GM23248 (cell line): ENCODE results near the gene TNNT1. TPM values are rescaled to one million over a fixed set of nuclear protein-coding genes. Genes with fewer than 3 reads are reported as not detected.

Source experiments
- DNase-seq: peaks from one replicate; pipeline ENCODE4 v3.0.0-alpha.2; 2015
- H2AFZ ChIP-seq: fragments of 200-600 bp; sonication (generic); 2 replicates; pipeline ENCODE4 v1.6.1; 2016; ENCODE audit warnings: antibody characterized with exemption
- H3F3A ChIP-seq: fragments of 200-600 bp; sonication (generic); 2 replicates; pipeline ENCODE4 v1.6.1; 2016; ENCODE audit warnings: mild to moderate bottlenecking, antibody characterized with exemption, mixed run types; ENCODE audit not compliant: insufficient read depth
- H3K27ac ChIP-seq: fragments of 200-600 bp; sonication (generic); 2 replicates; pipeline ENCODE4 v1.5.1; 2016; ENCODE audit warnings: mild to moderate bottlenecking
- H3K27me3 ChIP-seq: fragments of 200-600 bp; sonication (generic); replicated peaks from 2 replicates; pipeline ENCODE4 v1.6.1; 2016; ENCODE audit warnings: mild to moderate bottlenecking; ENCODE audit not compliant: insufficient read depth
- H3K36me3 ChIP-seq: fragments of 200-600 bp; sonication (generic); 2 replicates; pipeline ENCODE4 v1.6.1; 2016; ENCODE audit warnings: low read depth, mild to moderate bottlenecking
- H3K4me1 ChIP-seq: fragments of 200-600 bp; sonication (generic); 2 replicates; pipeline ENCODE4 v1.6.1; 2016; ENCODE audit warnings: mild to moderate bottlenecking; ENCODE audit not compliant: insufficient read depth
- H3K4me2 ChIP-seq: fragments of 200-600 bp; sonication (generic); one replicate; pipeline ENCODE4 v1.6.1; 2016; ENCODE audit warnings: mild to moderate bottlenecking; ENCODE audit not compliant: unreplicated experiment
- H3K4me3 ChIP-seq: fragments of 200-600 bp; sonication (generic); 2 replicates; pipeline ENCODE4 v1.5.1; 2016; ENCODE audit warnings: mild to moderate bottlenecking
- H3K79me2 ChIP-seq: fragments of 200-600 bp; sonication (generic); 2 replicates; pipeline ENCODE4 v1.6.1; 2016; ENCODE audit warnings: mild to moderate bottlenecking; ENCODE audit not compliant: insufficient read depth
- H3K9ac ChIP-seq: fragments of 200-600 bp; sonication (generic); 2 replicates; pipeline ENCODE4 v1.6.1; 2016; ENCODE audit warnings: mild to moderate bottlenecking
- H3K9me2 ChIP-seq: fragments of 200-600 bp; sonication (generic); 2 replicates; pipeline ENCODE4 v1.6.1; 2016; ENCODE audit warnings: mixed run types, mild to moderate bottlenecking, moderate library complexity; ENCODE audit not compliant: insufficient read depth
- H3K9me3 ChIP-seq: fragments of 200-600 bp; sonication (generic); one replicate; pipeline ENCODE4 v1.6.1; 2017; ENCODE audit warnings: low read depth
- H4K20me1 ChIP-seq: fragments of 200-600 bp; sonication (generic); 2 replicates; pipeline ENCODE4 v1.6.0; 2016; ENCODE audit not compliant: insufficient read depth
- EZH2 ChIP-seq: fragments of 200-600 bp; sonication (generic); IDR thresholded peaks from 2 replicates; pipeline ENCODE4 v1.6.1; 2018; ENCODE audit warnings: antibody characterized with exemption, mild to moderate bottlenecking; ENCODE audit not compliant: insufficient read depth, poor library complexity, severe bottlenecking
- EZH2phosphoT487 ChIP-seq: fragments of 200-600 bp; sonication (generic); IDR thresholded peaks from 2 replicates; pipeline ENCODE4 v1.6.1; 2018; ENCODE audit warnings: antibody characterized with exemption, moderate library complexity, mild to moderate bottlenecking, low read depth; ENCODE audit not compliant: insufficient read depth
- WGBS, 2 experiments: methylation state at CpG; one replicate each; pipeline ENCODE4 v1.1.6; 2015 to 2017; ENCODE audit warnings: low lambda C conversion rate in 2 of 2, low coverage in 1 of 2; ENCODE audit errors: missing lambda C conversion rate in 2 of 2; 5-methylcytosine and 5-hydroxymethylcytosine counted together
- in situ Hi-C: fragments of 300-500 bp; cut with MboI; formaldehyde crosslinking; loops from 2 replicates; pipeline ENCODE4 v1.15.0; 2020
- polyA plus RNA-seq: library from polyadenylated mRNA; unstranded; fragments of >200 nt; fragmentation: Nextera tagmentation; extraction: Ambion mirVana; gene quantifications from 2 replicates; pipeline ENCODE4 v1.2.1, GENCODE V29; 2016
- total RNA-seq: library from RNA; depleted of rRNA; stranded (reverse); fragments of >200 nt; shearing (Covaris generic); gene quantifications from 2 replicates; pipeline ENCODE4 v1.2.3, GENCODE V29; 2014

The TNNT1 gene
- total and polyA plus RNA-seq, 2 experiments from 2014 or later = 0.76 to 1.8 TPM

DNA sequence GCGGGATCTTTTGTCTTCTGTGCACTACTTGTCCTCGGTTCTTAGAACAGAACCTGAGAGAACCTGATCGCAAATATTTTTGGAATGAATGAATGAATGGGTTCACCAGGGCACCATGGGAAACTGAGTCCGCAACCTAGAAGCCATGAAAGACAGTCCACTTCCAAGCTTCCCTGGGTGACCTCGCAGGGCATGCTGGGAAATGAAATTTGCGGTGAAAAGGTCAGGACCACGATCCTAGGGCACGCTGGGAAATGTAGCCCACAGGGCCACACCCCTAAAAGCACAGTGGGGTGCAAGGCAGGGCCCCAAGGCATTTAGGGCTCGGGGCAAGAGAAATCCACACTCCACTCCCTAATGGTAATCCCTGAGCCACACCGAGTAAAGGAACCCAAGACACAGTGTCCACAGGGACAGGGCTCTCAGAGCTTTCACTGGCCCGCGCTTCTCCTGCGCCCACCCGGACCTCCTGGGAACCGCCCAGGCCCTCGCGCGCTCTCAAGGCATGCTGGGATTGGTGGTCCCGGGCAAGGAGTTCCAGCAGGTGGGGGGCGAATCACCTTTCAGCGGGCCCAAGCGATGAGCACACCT, 30.5 kb downstream of the TNNT1 start:
- H3K4me3 ChIP-seq = peak overlapping the region; percentile 74
- peak overlapping the region; percentile 78 for H3K9ac ChIP-seq
- H3K27me3 ChIP-seq = 0 out of 2 replicates have a peak, but pooled peaks cover 6% of the 10 kb centered on the region
- no peaks in the 10 kb centered on the region for H4K20me1 ChIP-seq
- peak overlapping the region; percentile 92 for H2AFZ ChIP-seq
- H3F3A ChIP-seq = no peaks in the 10 kb centered on the region; the same call in 1 of the 2 replicates
- TF ChIP-seq EZH2phosphoT487 (no peak), EZH2 (no peak)
- H3K4me2 ChIP-seq = peak overlapping the region; percentile 80
- DNase-seq = peak; percentile 34
- H3K79me2 ChIP-seq = peaks cover 36% of the 10 kb centered on the region
- H3K27ac ChIP-seq = peak overlapping the region; percentile 76
- WGBS, 2 experiments = 19 to 23% methylated on average over 22 of the region's 22 CpGs
- H3K36me3 ChIP-seq = no peaks in the 10 kb centered on the region
- no peaks in the 10 kb centered on the region for H3K9me3 ChIP-seq
- no peaks in the 10 kb centered on the region for H3K9me2 ChIP-seq
- peaks cover 20% of the 10 kb centered on the region for H3K4me1 ChIP-seq
- in situ Hi-C loops = no loop called here

DNA sequence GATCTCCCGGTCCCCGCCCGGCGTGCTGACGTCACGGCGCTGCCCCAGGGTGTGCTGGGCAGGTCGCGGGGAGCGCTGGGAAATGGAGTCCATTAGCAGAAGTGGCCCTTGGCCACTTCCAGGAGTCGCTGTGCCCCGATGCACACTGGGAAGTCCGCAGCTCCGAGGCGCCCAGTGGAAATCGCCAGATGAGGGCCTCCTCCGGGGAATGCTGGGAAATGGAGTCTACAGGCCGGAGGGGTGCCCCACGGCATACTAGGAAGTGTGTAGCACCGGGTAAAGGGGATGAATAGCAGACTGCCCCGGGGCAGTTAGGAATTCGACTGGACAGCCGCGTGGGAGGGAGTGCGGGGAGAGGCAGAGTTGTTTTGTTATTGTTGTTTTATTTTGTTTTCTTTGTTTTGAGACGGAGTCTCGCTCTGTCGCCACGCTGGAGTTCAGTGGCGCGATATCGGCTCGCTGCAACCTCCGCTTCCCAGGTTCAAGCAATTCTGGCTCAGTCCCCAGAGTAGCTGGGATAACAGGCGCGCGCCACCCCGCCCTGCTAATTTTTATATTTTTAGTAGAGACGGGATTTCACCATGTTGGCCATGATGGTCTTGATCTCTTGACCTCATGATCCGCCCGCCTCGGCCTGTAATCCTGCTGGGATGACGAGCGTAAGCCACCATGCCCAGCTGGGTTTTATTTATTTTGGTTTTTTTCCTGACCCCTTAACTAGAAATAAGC, 31.2 kb downstream of the TNNT1 start:
- in situ Hi-C loops = no loop called here

DNA sequence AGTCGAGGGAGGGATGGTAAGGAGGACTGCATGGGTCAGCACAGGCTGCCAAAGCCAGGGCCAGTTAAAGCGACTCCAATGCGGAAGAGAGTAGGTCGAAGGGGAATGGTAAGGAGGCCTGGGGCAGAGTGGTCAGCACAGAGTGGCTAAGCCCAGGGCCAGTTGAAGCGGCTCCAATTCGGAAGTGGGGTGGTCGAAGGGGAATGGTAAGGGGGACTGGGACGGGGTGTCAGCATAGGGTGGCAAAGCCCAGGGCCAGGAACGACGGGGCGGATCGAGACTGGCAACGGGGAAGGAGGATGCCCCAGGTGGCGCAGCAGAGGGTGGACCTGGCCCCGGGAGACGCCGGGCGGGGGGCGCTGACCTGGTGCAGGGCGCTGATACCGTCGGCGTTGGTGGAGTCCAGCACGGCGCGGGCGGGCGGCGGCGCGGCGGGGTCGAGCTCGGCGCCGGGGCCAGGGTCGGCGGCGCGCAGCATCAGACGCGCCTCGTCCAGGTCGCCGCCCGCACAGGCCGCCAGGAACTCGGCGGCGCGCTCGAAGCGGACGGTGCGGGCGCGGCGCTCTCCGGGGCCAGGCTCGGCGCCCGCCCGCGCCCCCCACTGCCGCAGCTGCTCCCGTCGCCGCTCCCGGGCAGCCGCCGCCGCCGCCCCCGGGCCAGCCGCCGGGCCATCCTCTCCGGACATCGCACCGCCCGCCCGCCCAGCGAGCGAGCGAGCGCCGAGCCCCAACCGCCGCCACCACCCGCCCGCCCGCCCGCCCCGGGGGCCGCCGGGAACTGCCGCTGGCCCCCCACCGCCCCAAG, 31.9 kb downstream of the TNNT1 start, which contains the start of gene PPP1R12C:
PPP1R12C (minus strand) TSS at position 779 of the 804 bp plus-strand sequence; CDS start at position 685, 94 bp downstream.
- Histone ChIP-seq H3K9me3 (no peaks in the 10 kb centered on the region), H3K4me1 (peaks cover 26% of the 10 kb centered on the region), H3K36me3 (no peaks in the 10 kb centered on the region), H4K20me1 (no peaks in the 10 kb centered on the region), H2AFZ (peak within 1 kb of the TSS; percentile 92), H3K4me3 (peak within 1 kb of the TSS; percentile 93), H3K27me3 (no peaks in the 10 kb centered on the region), H3K9me2 (no peaks in the 10 kb centered on the region), H3F3A (no peaks in the 10 kb centered on the region; the same call in 1 of the 2 replicates), H3K27ac (peak within 1 kb of the TSS; percentile 76), H3K79me2 (peaks cover 50% of the 10 kb centered on the region), H3K9ac (peak within 1 kb of the TSS; percentile 90), H3K4me2 (peak within 1 kb of the TSS; percentile 87)
- peak; percentile 59 for DNase-seq
- in situ Hi-C loops = no loop called here
- 1 to 2% methylated on average over 18 to 54 of the region's 97 CpGs for WGBS, 2 experiments
- TF ChIP-seq EZH2 (no peak), EZH2phosphoT487 (no peak)

More for the DNA sequence above, 31.2 kb downstream of the TNNT1 start:
- DNase-seq = peak; percentile 100
- Histone ChIP-seq H3K79me2 (peaks cover 43% of the 10 kb centered on the region), H3F3A (no peaks in the 10 kb centered on the region; the same call in 1 of the 2 replicates), H3K36me3 (no peaks in the 10 kb centered on the region), H3K9me3 (no peaks in the 10 kb centered on the region), H3K27me3 (no peaks in the 10 kb centered on the region), H3K27ac (peak overlapping the region; percentile 76), H2AFZ (peak overlapping the region; percentile 92), H3K4me3 (peak overlapping the region; percentile 74), H3K4me1 (peaks cover 26% of the 10 kb centered on the region), H4K20me1 (no peaks in the 10 kb centered on the region), H3K9ac (peak overlapping the region; percentile 78), H3K9me2 (no peaks in the 10 kb centered on the region), H3K4me2 (peak overlapping the region; percentile 80)
- WGBS, 2 experiments = 0 to 2% methylated on average over 42 to 44 of the region's 44 CpGs
- TF ChIP-seq EZH2phosphoT487 (no peak), EZH2 (no peak)

DNA sequence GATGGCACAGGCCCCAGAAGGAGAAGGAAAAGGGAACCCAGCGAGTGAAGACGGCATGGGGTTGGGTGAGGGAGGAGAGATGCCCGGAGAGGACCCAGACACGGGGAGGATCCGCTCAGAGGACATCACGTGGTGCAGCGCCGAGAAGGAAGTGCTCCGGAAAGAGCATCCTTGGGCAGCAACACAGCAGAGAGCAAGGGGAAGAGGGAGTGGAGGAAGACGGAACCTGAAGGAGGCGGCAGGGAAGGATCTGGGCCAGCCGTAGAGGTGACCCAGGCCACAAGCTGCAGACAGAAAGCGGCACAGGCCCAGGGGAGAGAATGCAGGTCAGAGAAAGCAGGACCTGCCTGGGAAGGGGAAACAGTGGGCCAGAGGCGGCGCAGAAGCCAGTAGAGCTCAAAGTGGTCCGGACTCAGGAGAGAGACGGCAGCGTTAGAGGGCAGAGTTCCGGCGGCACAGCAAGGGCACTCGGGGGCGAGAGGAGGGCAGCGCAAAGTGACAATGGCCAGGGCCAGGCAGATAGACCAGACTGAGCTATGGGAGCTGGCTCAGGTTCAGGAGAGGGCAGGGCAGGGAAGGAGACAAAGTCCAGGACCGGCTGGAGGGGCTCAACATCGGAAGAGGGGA, 32.7 kb downstream of the TNNT1 start:
- H3K79me2 ChIP-seq = peaks cover 57% of the 10 kb centered on the region
- peak overlapping the region; percentile 34; the same call in 1 of the 2 replicates for H2AFZ ChIP-seq
- no peak for TF ChIP-seq EZH2phosphoT487
- TF ChIP-seq EZH2 = no peak
- in situ Hi-C loops = no loop called here
- DNase-seq = peak; percentile 89
- H3K9me3 ChIP-seq = no peaks in the 10 kb centered on the region
- H3K27me3 ChIP-seq = no peaks in the 10 kb centered on the region
- no peaks in the 10 kb centered on the region for H4K20me1 ChIP-seq
- peak overlapping the region; percentile 93 for H3K4me3 ChIP-seq
- H3K4me1 ChIP-seq = peaks cover 26% of the 10 kb centered on the region
- no peaks in the 10 kb centered on the region; the same call in 1 of the 2 replicates for H3F3A ChIP-seq
- 0 to 1% methylated on average over 19 to 25 of the region's 25 CpGs for WGBS, 2 experiments
- no peaks in the 10 kb centered on the region for H3K9me2 ChIP-seq
- H3K36me3 ChIP-seq = no peaks in the 10 kb centered on the region
- peak overlapping the region; percentile 87 for H3K4me2 ChIP-seq
- H3K27ac ChIP-seq = peak overlapping the region; percentile 76
- H3K9ac ChIP-seq = peak overlapping the region; percentile 90
